ENCODE data around the gene BACH1. TPM values are rescaled to one million over a fixed set of nuclear protein-coding genes. Genes with fewer than 3 reads are reported as not detected.
A peak's percentile ranks its signal among the peaks of the same experiment; 100 is the strongest.

Gene BACH1
- total RNA-seq, 1 experiment from 2014 or later, result 65.2 TPM

GRCh38 chr21:29290240-29290639 lies 8.5 kb upstream of the BACH1 start:
- Histone ChIP-seq H3K4me3 (ENCODE audit: low read depth, low read length) (no peak overlapping the region), H3K36me3 (ENCODE audit: control insufficient read depth, insufficient read depth, low read length) (0 out of 2 replicates have a peak, but pooled peaks cover under 1% of the 10 kb centered on the region), H3K27me3 (replicated peaks; ENCODE audit: control insufficient read depth, insufficient read depth, low read length) (no peaks in the 10 kb centered on the region), H3K9me3 (no peaks in the 10 kb centered on the region; the same call in 1 of the 2 replicates), H3K4me1 (peaks cover 10% of the 10 kb centered on the region; the same call in 1 of the 2 replicates)
- no TSS peak for BruUV-seq (replicated peaks)
- intact Hi-C loops (cut with micrococcal nuclease; ENCODE audit: unreplicated experiment), result no loop called here
- Mint-ChIP-seq H3K9me3 (ENCODE audit: unreplicated experiment) (no peaks in the 10 kb centered on the region), H3K27ac (ENCODE audit: unreplicated experiment) (no peak overlapping the region), H3K27me3 (ENCODE audit: insufficient read depth, unreplicated experiment) (no peaks in the 10 kb centered on the region), H3K4me3 (ENCODE audit: unreplicated experiment) (no peak overlapping the region), H3K36me3 (ENCODE audit: insufficient read depth, unreplicated experiment) (no peaks in the 10 kb centered on the region), H3K4me1 (ENCODE audit: low read depth, unreplicated experiment) (peaks cover 6% of the 10 kb centered on the region)
- ChIA-PET POLR2A (no interaction called here), CTCF (interaction anchor here (1.2 kb wide), 1 partner anchor 9 kb away, joined by 3 read pairs; no protein-coding TSS in a partner anchor)
- no peak for TF ChIP-seq CTCF (IDR thresholded peaks at IDR 0.05; ENCODE audit: insufficient read depth in 1 of 2, low read depth in 1 of 2, low read length in 1 of 2, severe bottlenecking in 1 of 2, unreplicated experiment in 1 of 2)
- peak in 1 of 2 experiments; percentile 12 for DNase-seq

GRCh38 chr21:29293495-29293894 lies 5.2 kb upstream of the BACH1 start:
- Histone ChIP-seq H3K4me1 (peaks cover 25% of the 10 kb centered on the region), H3K4me3 (ENCODE audit: low read depth, low read length) (no peak overlapping the region), H3K9me3 (peaks cover 3% of the 10 kb centered on the region; the same call in 1 of the 2 replicates), H3K27me3 (replicated peaks; ENCODE audit: control insufficient read depth, insufficient read depth, low read length) (no peaks in the 10 kb centered on the region), H3K36me3 (ENCODE audit: control insufficient read depth, insufficient read depth, low read length) (0 out of 2 replicates have a peak, but pooled peaks cover 2% of the 10 kb centered on the region)
- ChIA-PET POLR2A (no interaction called here), CTCF (no interaction called here)
- no peak for TF ChIP-seq CTCF (IDR thresholded peaks at IDR 0.05; ENCODE audit: insufficient read depth in 1 of 2, low read depth in 1 of 2, low read length in 1 of 2, severe bottlenecking in 1 of 2, unreplicated experiment in 1 of 2)
- H3K4me3 Mint-ChIP-seq (ENCODE audit: unreplicated experiment), result no peak overlapping the region
- no peaks in the 10 kb centered on the region for H3K36me3 Mint-ChIP-seq (ENCODE audit: insufficient read depth, unreplicated experiment)
- H3K9me3 Mint-ChIP-seq (ENCODE audit: unreplicated experiment), result no peaks in the 10 kb centered on the region
- no peaks in the 10 kb centered on the region for H3K27me3 Mint-ChIP-seq (ENCODE audit: insufficient read depth, unreplicated experiment)
- no peak overlapping the region for H3K27ac Mint-ChIP-seq (ENCODE audit: unreplicated experiment)
- peaks cover 1% of the 10 kb centered on the region for H3K4me1 Mint-ChIP-seq (ENCODE audit: low read depth, unreplicated experiment)
- intact Hi-C loops (cut with micrococcal nuclease; ENCODE audit: unreplicated experiment), result no loop called here
- no peak for DNase-seq
- no TSS peak for BruUV-seq (replicated peaks)

- intact Hi-C loops (cut with micrococcal nuclease; ENCODE audit: unreplicated experiment), result loop anchor here (5.0 kb wide), 2 partner anchors 38 to 218 kb away; no protein-coding TSS in a partner anchor
- Histone ChIP-seq H3K27me3 (replicated peaks; ENCODE audit: control insufficient read depth, insufficient read depth, low read length) (no peaks in the 10 kb centered on the region), H3K36me3 (ENCODE audit: control insufficient read depth, insufficient read depth, low read length) (0 out of 2 replicates have a peak, but pooled peaks cover 2% of the 10 kb centered on the region), H3K4me1 (peaks cover 21% of the 10 kb centered on the region), H3K9me3 (peaks cover 3% of the 10 kb centered on the region; the same call in 1 of the 2 replicates), H3K4me3 (ENCODE audit: low read depth, low read length) (no peak overlapping the region)
- no peaks in the 10 kb centered on the region for H3K9me3 Mint-ChIP-seq (ENCODE audit: unreplicated experiment)
- BruUV-seq (replicated peaks), result no TSS peak
- H3K4me1 Mint-ChIP-seq (ENCODE audit: low read depth, unreplicated experiment), result peaks cover 7% of the 10 kb centered on the region
- peaks cover 9% of the 10 kb centered on the region for H3K36me3 Mint-ChIP-seq (ENCODE audit: insufficient read depth, unreplicated experiment)
- ChIA-PET POLR2A (no interaction called here), CTCF (no interaction called here)
- no peaks in the 10 kb centered on the region for H3K27me3 Mint-ChIP-seq (ENCODE audit: insufficient read depth, unreplicated experiment)
- H3K4me3 Mint-ChIP-seq (ENCODE audit: unreplicated experiment), result no peak overlapping the region
- H3K27ac Mint-ChIP-seq (ENCODE audit: unreplicated experiment), result no peak overlapping the region
- no peak for TF ChIP-seq CTCF (IDR thresholded peaks at IDR 0.05; ENCODE audit: insufficient read depth in 1 of 2, low read depth in 1 of 2, low read length in 1 of 2, severe bottlenecking in 1 of 2, unreplicated experiment in 1 of 2)
- no peak for DNase-seq
Measured at GRCh38 chr21:29295066-29295650, 3.6 kb upstream of the BACH1 start.
